A549 (cell line): ENCODE results near the gene ARSJ. TPM values are rescaled to one million over a fixed set of nuclear protein-coding genes. Genes with fewer than 3 reads are reported as not detected.

Experiments
- ATAC-seq, 2 experiments: fragments of 200-7000 bp in 1 of 2; fragments of >200 bp in 1 of 2; cut with Nextera tagmentation in 1 of 2; cut with Tn5 transposase in 1 of 2; 3 replicates each; pipeline versions ENCODE4 v1.8.0 to v1.9.1; 2018 to 2020; ENCODE audit warnings: mild to moderate bottlenecking in 1 of 2, moderate library complexity in 1 of 2
- CTCF ChIA-PET: fragments of 300-600 bp; sonication (Branson Sonifier 250); formaldehyde crosslinking; extraction: SDS; loops from one replicate; lab custom pipeline; 2021; ENCODE audit warnings: antibody characterized with exemption, inconsistent platforms; lab: Yijun Ruan, JAX
- POLR2A ChIA-PET: fragments of 350-600 bp; formaldehyde crosslinking; extraction: SDS; loops from one replicate; lab custom pipeline; 2021; ENCODE audit warnings: antibody characterized with exemption, inconsistent platforms; lab: Yijun Ruan, JAX
- DNase-seq, 2 experiments: peaks; one replicate each; pipeline versions ENCODE4 v3.0.0 to v3.0.0-alpha.2; 2011 to 2016; ENCODE audit warnings: low read depth in 1 of 2, low spot score in 1 of 2
- FAIRE-seq: peaks from 2 replicates; lab custom pipeline; 2011; peaks lifted over from hg19 to GRCh38; lab: Jason Lieb, UNC
- H3K27ac ChIP-seq, 2 experiments: fragments of >200 bp; sonication (Bioruptor Twin); formaldehyde crosslinking; 3 replicates each; pipeline ENCODE4 v1.5.1; 2016 to 2017
- H3K4me1 ChIP-seq: fragments of >200 bp; sonication (Bioruptor Twin); formaldehyde crosslinking; 3 replicates; pipeline ENCODE4 v1.6.1; 2016
- H3K4me2 ChIP-seq: fragments of >200 bp; sonication (Bioruptor Twin); formaldehyde crosslinking; 3 replicates; pipeline ENCODE4 v1.6.1; 2016
- H3K4me3 ChIP-seq: fragments of >200 bp; sonication (Bioruptor Twin); formaldehyde crosslinking; 3 replicates; pipeline ENCODE4 v1.5.1; 2016
- H3K9me3 ChIP-seq: fragments of >200 bp; sonication (Bioruptor Twin); formaldehyde crosslinking; 3 replicates; pipeline ENCODE4 v1.6.1; 2016
- CBX2 ChIP-seq: fragments of 200-600 bp; sonication (generic); IDR thresholded peaks from 2 replicates; pipeline ENCODE4 v1.6.1; 2016; ENCODE audit warnings: low read depth, mild to moderate bottlenecking, borderline replicate concordance
- CBX8 ChIP-seq: fragments of 200-600 bp; sonication (generic); IDR thresholded peaks from 2 replicates; pipeline ENCODE4 v1.6.1; 2016
- CHD2 ChIP-seq: fragments of 150-350 bp; IDR thresholded peaks from 2 replicates; pipeline ENCODE4 v1.6.1; 2014; ENCODE audit warnings: low read length; ENCODE audit not compliant: partially characterized antibody
- EP300 ChIP-seq, 2 experiments: fragments of >200 bp; sonication (Bioruptor Twin); formaldehyde crosslinking; IDR thresholded peaks; 2 replicates in 1 of 2; 3 replicates in 1 of 2; pipeline ENCODE4 v1.6.1; 2016 to 2017
- KDM1A ChIP-seq: fragments of 200-600 bp; sonication (generic); IDR thresholded peaks from 2 replicates; pipeline ENCODE4 v1.6.1; 2016; ENCODE audit warnings: low read depth, mild to moderate bottlenecking
- KDM5A ChIP-seq: fragments of 200-600 bp; sonication (generic); IDR thresholded peaks from 2 replicates; pipeline ENCODE4 v1.6.1; 2016; ENCODE audit warnings: antibody characterized with exemption, mild to moderate bottlenecking
- MAFK ChIP-seq: fragments of 450-650 bp; IDR thresholded peaks from 2 replicates; pipeline ENCODE4 v1.6.1; 2014; ENCODE audit not compliant: partially characterized antibody
- NFE2L2 ChIP-seq: fragments of 150-350 bp; conservative IDR thresholded peaks from 2 replicates; pipeline ENCODE4 v1.6.1; 2014; ENCODE audit warnings: low read length
- NR3C1 ChIP-seq: fragments of >200 bp; sonication (Bioruptor Twin); formaldehyde crosslinking; IDR thresholded peaks from 3 replicates; pipeline ENCODE4 v1.6.1; 2017
- RCOR1 ChIP-seq: fragments of 150-350 bp; IDR thresholded peaks from 2 replicates; pipeline ENCODE4 v1.6.1; 2014; ENCODE audit warnings: antibody characterized with exemption, low read length, low read depth
- RNF2 ChIP-seq: fragments of 200-600 bp; sonication (generic); IDR thresholded peaks from 2 replicates; pipeline ENCODE4 v1.6.1; 2016; ENCODE audit warnings: low read depth, mild to moderate bottlenecking, antibody characterized with exemption, moderate library complexity, borderline replicate concordance
- SREBF2 ChIP-seq: fragments of 450-650 bp; IDR thresholded peaks from 2 replicates; pipeline ENCODE4 v1.6.1; 2014; ENCODE audit warnings: mild to moderate bottlenecking, moderate library complexity
- TFCP2L1 ChIP-seq: fragments of 250-450 bp; sonication (Bioruptor Pico); IDR thresholded peaks from 2 replicates; pipeline ENCODE4 v1.5.0; 2021; ENCODE audit warnings: mild to moderate bottlenecking
- ZFP36 ChIP-seq: fragments of 450-650 bp; IDR thresholded peaks from 2 replicates; pipeline ENCODE4 v1.6.1; 2014; ENCODE audit warnings: borderline replicate concordance; ENCODE audit not compliant: partially characterized antibody
- ZNF302 ChIP-seq: fragments of 250-450 bp; sonication (Bioruptor Pico); IDR thresholded peaks from 2 replicates; pipeline ENCODE4 v1.9.0; 2021; ENCODE audit warnings: inconsistent platforms, mild to moderate bottlenecking, moderate library complexity
- ZSCAN20 ChIP-seq: fragments of 250-450 bp; sonication (Bioruptor Pico); IDR thresholded peaks from 2 replicates; pipeline ENCODE4 v1.8.0; 2022; ENCODE audit warnings: mild to moderate bottlenecking, moderate library complexity
- WGBS: methylation state at CpG from one replicate; pipeline ENCODE4 v1.1.6; 2017; ENCODE audit errors: missing lambda C conversion rate; 5-methylcytosine and 5-hydroxymethylcytosine counted together
- polyA plus RNA-seq, 4 experiments: library from polyadenylated mRNA; depleted of rRNA in 3 of 4; stranded (reverse); fragments of >200 nt; fragmentation: RNase III in 1 of 4; extraction: RNeasy Plus Mini Kit Qiagen cat#74134 plus additional on column Dnase treatment in 1 of 4; gene quantifications; 2 replicates in 3 of 4; 3 replicates in 1 of 4; pipeline ENCODE4 v1.2.3, GENCODE V29; 2011 to 2017
- TF ChIP-seq, protein P1 (sequence below): fragments of >200 bp; sonication (Bioruptor Twin); formaldehyde crosslinking; IDR thresholded peaks from 3 replicates; pipeline ENCODE4 v1.5.1; 2016
- TF ChIP-seq, protein P2 (sequence below): IDR thresholded peaks from 2 replicates; pipeline ENCODE4 v1.6.1; 2012; ENCODE audit warnings: low read depth, borderline replicate concordance
- TF ChIP-seq, protein P3 (sequence below): fragments of >200 bp; sonication (Bioruptor Twin); formaldehyde crosslinking; IDR thresholded peaks from 2 replicates; pipeline ENCODE4 v1.6.1; 2016
- TF ChIP-seq, protein P4 (sequence below): IDR thresholded peaks from 2 replicates; pipeline ENCODE4 v1.6.1; 2012
- TF ChIP-seq, protein P5 (sequence below): fragments of >200 bp; sonication (Bioruptor Twin); formaldehyde crosslinking; IDR thresholded peaks from 3 replicates; pipeline ENCODE4 v1.6.1; 2016

Gene ARSJ
- polyA plus RNA-seq, 2 of the 4 experiments (the other 2 are of a cell fraction) = 3.0 to 8.6 TPM

DNA sequence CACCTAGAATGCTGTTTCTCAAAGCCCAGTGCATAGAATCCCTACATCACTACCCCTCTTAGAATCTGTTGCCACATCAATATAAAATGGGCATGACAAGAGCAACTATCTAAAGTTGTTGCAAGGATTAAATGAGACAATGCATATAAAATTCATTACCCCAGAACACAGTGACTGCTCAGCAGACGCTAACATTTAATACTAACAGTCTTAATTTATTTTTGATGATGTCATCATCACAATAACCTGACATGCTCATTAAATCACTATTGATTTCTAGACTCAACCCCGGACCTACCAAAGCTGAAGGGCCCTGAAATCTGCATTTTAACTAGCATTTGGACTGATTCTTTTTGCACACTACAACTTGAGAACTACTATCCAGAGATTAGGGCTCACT lies 3.9 kb downstream of the ARSJ start (continued):
- TF ChIP-seq, protein P1, sequence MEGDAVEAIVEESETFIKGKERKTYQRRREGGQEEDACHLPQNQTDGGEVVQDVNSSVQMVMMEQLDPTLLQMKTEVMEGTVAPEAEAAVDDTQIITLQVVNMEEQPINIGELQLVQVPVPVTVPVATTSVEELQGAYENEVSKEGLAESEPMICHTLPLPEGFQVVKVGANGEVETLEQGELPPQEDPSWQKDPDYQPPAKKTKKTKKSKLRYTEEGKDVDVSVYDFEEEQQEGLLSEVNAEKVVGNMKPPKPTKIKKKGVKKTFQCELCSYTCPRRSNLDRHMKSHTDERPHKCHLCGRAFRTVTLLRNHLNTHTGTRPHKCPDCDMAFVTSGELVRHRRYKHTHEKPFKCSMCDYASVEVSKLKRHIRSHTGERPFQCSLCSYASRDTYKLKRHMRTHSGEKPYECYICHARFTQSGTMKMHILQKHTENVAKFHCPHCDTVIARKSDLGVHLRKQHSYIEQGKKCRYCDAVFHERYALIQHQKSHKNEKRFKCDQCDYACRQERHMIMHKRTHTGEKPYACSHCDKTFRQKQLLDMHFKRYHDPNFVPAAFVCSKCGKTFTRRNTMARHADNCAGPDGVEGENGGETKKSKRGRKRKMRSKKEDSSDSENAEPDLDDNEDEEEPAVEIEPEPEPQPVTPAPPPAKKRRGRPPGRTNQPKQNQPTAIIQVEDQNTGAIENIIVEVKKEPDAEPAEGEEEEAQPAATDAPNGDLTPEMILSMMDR = no peak
- no peak for TF ChIP-seq EP300 (IDR thresholded peaks at IDR 0.05)
- no peak for TF ChIP-seq ZNF302

DNA sequence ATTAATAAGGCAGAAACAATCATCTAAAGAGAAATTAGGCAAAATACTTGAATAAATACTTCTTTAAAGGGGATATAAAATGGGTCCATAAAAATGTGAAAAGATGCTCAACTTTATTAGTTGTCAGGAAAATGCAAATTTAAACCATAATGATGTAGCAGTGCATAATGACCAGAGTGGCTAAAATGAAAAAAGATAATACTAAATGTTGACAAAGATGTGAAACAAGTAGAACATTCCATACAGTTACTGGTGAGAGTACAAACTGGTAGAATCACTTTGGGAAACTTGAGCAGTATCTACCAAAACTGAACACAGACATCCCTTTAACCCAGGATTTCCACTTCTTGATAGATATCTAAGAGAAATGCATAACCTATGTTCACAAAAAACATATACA lies 5.0 kb downstream of the ARSJ start:
- H3K9me3 ChIP-seq = peaks cover 3% of the 10 kb centered on the region; the same call in 1 of the 3 replicates
- no peak overlapping the region for H3K27ac ChIP-seq
- CTCF ChIA-PET = no interaction called here
- FAIRE-seq = no peak
- no peak for DNase-seq
- H3K4me3 ChIP-seq = no peak overlapping the region
- peaks cover 17% of the 10 kb centered on the region for H3K4me1 ChIP-seq
- TF ChIP-seq KDM1A (peak; percentile 15; the same call in 1 of the 2 replicates), ZFP36 (peak; percentile 75), NFE2L2 (no peak)
- no peak for ATAC-seq
- H3K4me2 ChIP-seq = no peak overlapping the region
- POLR2A ChIA-PET = no interaction called here

DNA sequence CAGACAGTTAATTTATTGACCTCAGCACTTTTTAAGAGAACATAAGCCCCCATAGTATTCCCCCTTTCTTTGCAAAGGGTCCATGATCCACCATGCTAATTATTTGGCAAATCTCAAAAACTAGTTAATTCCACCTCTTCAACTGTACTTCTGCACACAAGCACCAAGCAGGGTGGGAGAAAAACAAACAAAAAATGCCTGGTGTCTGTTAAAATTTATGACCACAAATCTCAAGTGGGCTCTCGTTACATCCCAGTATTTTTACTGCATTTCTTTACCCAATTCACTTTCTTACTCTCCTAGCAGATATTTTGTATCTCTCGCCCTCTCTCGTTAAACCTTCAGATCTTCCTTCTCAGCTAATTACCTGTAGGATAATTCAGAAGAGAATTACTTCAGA lies 6.1 kb downstream of the ARSJ start:
- 88% methylated on average over 3 of the region's 3 CpGs for WGBS
- H3K9me3 ChIP-seq = peaks cover 3% of the 10 kb centered on the region; the same call in 1 of the 3 replicates
- no peak overlapping the region for H3K4me2 ChIP-seq
- POLR2A ChIA-PET = no interaction called here
- H3K4me3 ChIP-seq = no peak overlapping the region
- CTCF ChIA-PET = no interaction called here
- no peak overlapping the region for H3K27ac ChIP-seq
- DNase-seq = no peak
- ATAC-seq = no peak
- FAIRE-seq = no peak
- H3K4me1 ChIP-seq = peaks cover 17% of the 10 kb centered on the region
- TF ChIP-seq, protein P2, sequence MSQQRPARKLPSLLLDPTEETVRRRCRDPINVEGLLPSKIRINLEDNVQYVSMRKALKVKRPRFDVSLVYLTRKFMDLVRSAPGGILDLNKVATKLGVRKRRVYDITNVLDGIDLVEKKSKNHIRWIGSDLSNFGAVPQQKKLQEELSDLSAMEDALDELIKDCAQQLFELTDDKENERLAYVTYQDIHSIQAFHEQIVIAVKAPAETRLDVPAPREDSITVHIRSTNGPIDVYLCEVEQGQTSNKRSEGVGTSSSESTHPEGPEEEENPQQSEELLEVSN = no peak

DNA sequence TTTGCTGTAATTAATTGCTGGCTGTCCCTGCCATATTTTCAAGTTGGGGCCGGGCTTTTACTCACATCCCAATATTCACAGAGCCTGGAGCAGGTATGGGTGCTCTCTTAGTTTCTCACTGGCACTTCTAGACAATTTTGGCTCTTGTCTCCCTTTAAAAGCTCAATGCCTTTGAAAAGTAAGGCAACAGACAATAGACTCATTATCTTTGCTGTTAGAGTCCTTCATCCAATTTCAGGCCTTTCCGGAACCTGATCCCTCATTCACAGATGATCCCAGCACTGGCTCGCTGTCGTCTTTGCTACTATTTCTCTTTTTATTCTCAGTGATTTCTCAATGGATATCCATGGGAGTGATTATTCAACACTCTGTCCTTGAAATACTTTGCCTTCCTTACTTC lies 6.7 kb downstream of the ARSJ start:
- ChIA-PET POLR2A (no interaction called here), CTCF (no interaction called here)
- ATAC-seq (no peak), DNase-seq (no peak), FAIRE-seq (no peak)
- peaks cover 3% of the 10 kb centered on the region; the same call in 1 of the 3 replicates for H3K9me3 ChIP-seq
- TF ChIP-seq KDM5A (no peak), SREBF2 (no peak), MAFK (no peak), NR3C1 (no peak), TFCP2L1 (CRISPR knock-in tag) (no peak), CBX8 (no peak), CHD2 (no peak), RNF2 (no peak), ZSCAN20 (CRISPR knock-in tag) (no peak), CBX2 (no peak), RCOR1 (no peak)
- TF ChIP-seq, protein P3, sequence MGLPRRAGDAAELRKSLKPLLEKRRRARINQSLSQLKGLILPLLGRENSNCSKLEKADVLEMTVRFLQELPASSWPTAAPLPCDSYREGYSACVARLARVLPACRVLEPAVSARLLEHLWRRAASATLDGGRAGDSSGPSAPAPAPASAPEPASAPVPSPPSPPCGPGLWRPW = no peak
- TF ChIP-seq, protein P4, sequence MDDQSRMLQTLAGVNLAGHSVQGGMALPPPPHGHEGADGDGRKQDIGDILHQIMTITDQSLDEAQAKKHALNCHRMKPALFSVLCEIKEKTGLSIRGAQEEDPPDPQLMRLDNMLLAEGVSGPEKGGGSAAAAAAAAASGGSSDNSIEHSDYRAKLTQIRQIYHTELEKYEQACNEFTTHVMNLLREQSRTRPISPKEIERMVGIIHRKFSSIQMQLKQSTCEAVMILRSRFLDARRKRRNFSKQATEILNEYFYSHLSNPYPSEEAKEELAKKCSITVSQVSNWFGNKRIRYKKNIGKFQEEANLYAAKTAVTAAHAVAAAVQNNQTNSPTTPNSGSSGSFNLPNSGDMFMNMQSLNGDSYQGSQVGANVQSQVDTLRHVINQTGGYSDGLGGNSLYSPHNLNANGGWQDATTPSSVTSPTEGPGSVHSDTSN = no peak
- TF ChIP-seq, protein P5, sequence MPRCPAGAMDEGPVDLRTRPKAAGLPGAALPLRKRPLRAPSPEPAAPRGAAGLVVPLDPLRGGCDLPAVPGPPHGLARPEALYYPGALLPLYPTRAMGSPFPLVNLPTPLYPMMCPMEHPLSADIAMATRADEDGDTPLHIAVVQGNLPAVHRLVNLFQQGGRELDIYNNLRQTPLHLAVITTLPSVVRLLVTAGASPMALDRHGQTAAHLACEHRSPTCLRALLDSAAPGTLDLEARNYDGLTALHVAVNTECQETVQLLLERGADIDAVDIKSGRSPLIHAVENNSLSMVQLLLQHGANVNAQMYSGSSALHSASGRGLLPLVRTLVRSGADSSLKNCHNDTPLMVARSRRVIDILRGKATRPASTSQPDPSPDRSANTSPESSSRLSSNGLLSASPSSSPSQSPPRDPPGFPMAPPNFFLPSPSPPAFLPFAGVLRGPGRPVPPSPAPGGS = no peak
- TF ChIP-seq, protein P2 = no peak
- H3K4me1 ChIP-seq = peaks cover 17% of the 10 kb centered on the region
- no peak overlapping the region for H3K27ac ChIP-seq
- H3K4me3 ChIP-seq = no peak overlapping the region
- H3K4me2 ChIP-seq = no peak overlapping the region
- WGBS = 94% methylated on average over 4 of the region's 4 CpGs
